MM.1S (cell line): ENCODE results near the gene KRTAP10-2.

Experiments used
- DNase-seq: peaks from one replicate; pipeline ENCODE4 v3.0.0-alpha.2; 2015
- H2AFZ ChIP-seq: fragments of 300-600 bp; sonication (generic); 2 replicates; pipeline ENCODE4 v1.6.0; 2016; ENCODE audit warnings: antibody characterized with exemption, low read length
- H3F3A ChIP-seq: fragments of 300-600 bp; sonication (generic); 2 replicates; pipeline ENCODE4 v1.6.1; 2016; ENCODE audit warnings: mild to moderate bottlenecking, antibody characterized with exemption, low read length, moderate library complexity, mixed read lengths; ENCODE audit not compliant: insufficient read depth
- H3K27ac ChIP-seq: fragments of 300-600 bp; sonication (generic); 2 replicates; pipeline ENCODE4 v1.5.1; 2016; ENCODE audit warnings: mild to moderate bottlenecking, low read length
- H3K27me3 ChIP-seq: fragments of 300-600 bp; sonication (generic); replicated peaks from 2 replicates; pipeline ENCODE4 v1.6.0; 2016; ENCODE audit warnings: low read length; ENCODE audit not compliant: insufficient read depth
- H3K36me3 ChIP-seq: fragments of 300-600 bp; sonication (generic); replicated peaks from 2 replicates; pipeline ENCODE4 v1.6.1; 2016; ENCODE audit warnings: mild to moderate bottlenecking, low read length, mixed read lengths; ENCODE audit not compliant: insufficient read depth
- H3K4me1 ChIP-seq: fragments of 300-600 bp; sonication (generic); 2 replicates; pipeline ENCODE4 v1.6.1; 2016; ENCODE audit warnings: low read length, mixed read lengths
- H3K4me2 ChIP-seq: fragments of 300-600 bp; sonication (generic); 2 replicates; pipeline ENCODE4 v1.6.0; 2016; ENCODE audit warnings: low read depth, low read length
- H3K4me3 ChIP-seq: fragments of 300-600 bp; sonication (generic); 2 replicates; pipeline ENCODE4 v1.5.1; 2016; ENCODE audit warnings: low read length, mixed read lengths
- H3K79me2 ChIP-seq: fragments of 300-600 bp; sonication (generic); 2 replicates; pipeline ENCODE4 v1.6.1; 2016; ENCODE audit warnings: mixed run types, low read length, mixed read lengths
- H3K9ac ChIP-seq: fragments of 300-600 bp; sonication (generic); 2 replicates; pipeline ENCODE4 v1.6.1; 2016; ENCODE audit warnings: low read length, mixed read lengths
- H3K9me2 ChIP-seq: fragments of 300-600 bp; sonication (generic); replicated peaks from 2 replicates; pipeline ENCODE4 v1.6.1; 2016; ENCODE audit warnings: mild to moderate bottlenecking, low read length, mixed read lengths; ENCODE audit not compliant: insufficient read depth
- H3K9me3 ChIP-seq: fragments of 300-600 bp; sonication (generic); replicated peaks from 2 replicates; pipeline ENCODE4 v1.6.1; 2016; ENCODE audit warnings: mild to moderate bottlenecking, low read length, mixed read lengths; ENCODE audit not compliant: insufficient read depth
- H4K20me1 ChIP-seq: fragments of 300-600 bp; sonication (generic); 2 replicates; pipeline ENCODE4 v1.6.1; 2016; ENCODE audit warnings: mild to moderate bottlenecking, low read length, moderate library complexity, mixed read lengths; ENCODE audit not compliant: insufficient read depth
- EZH2 ChIP-seq: fragments of 300-600 bp; sonication (generic); optimal IDR thresholded peaks from 2 replicates; pipeline ENCODE3; 2017; ENCODE audit warnings: low read depth, mild to moderate bottlenecking, antibody characterized with exemption, low read length, mixed read lengths
- EZH2phosphoT487 ChIP-seq: fragments of 300-600 bp; sonication (generic); IDR thresholded peaks from 2 replicates; pipeline ENCODE4 v1.6.1; 2018; ENCODE audit warnings: antibody characterized with exemption, low read length
- TF ChIP-seq, protein P1 (sequence below): fragments of 300-600 bp; sonication (generic); IDR thresholded peaks from 2 replicates; pipeline ENCODE4 v1.5.1; 2016; ENCODE audit warnings: antibody characterized with exemption, low read length, mixed read lengths

KRTAP10-2 gene

DNA sequence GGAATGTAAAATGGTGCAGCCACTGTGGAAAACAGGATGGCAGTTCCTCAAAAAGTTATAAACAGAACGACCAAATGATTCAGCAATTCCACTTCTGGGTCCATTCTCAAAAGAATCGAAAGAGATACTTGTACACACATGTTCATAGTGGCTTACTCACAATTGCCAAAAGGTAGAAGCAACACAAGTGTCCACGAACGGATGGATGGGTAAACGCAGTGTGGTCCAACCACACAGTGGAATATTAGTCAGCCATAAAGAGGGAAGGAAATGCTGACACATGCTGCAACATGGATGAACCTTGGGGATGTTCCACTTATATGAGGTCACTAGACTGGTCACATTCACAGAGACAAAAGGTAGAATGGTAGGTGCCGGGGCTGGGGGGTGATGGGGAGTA lies 16.6 kb downstream of the KRTAP10-2 start:
- H3F3A ChIP-seq: no peaks in the 10 kb centered on the region
- TF ChIP-seq EZH2: no peak
- TF ChIP-seq, protein P1, sequence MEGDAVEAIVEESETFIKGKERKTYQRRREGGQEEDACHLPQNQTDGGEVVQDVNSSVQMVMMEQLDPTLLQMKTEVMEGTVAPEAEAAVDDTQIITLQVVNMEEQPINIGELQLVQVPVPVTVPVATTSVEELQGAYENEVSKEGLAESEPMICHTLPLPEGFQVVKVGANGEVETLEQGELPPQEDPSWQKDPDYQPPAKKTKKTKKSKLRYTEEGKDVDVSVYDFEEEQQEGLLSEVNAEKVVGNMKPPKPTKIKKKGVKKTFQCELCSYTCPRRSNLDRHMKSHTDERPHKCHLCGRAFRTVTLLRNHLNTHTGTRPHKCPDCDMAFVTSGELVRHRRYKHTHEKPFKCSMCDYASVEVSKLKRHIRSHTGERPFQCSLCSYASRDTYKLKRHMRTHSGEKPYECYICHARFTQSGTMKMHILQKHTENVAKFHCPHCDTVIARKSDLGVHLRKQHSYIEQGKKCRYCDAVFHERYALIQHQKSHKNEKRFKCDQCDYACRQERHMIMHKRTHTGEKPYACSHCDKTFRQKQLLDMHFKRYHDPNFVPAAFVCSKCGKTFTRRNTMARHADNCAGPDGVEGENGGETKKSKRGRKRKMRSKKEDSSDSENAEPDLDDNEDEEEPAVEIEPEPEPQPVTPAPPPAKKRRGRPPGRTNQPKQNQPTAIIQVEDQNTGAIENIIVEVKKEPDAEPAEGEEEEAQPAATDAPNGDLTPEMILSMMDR: no peak
- TF ChIP-seq EZH2phosphoT487: no peak
- no peaks in the 10 kb centered on the region for H3K36me3 ChIP-seq

DNA sequence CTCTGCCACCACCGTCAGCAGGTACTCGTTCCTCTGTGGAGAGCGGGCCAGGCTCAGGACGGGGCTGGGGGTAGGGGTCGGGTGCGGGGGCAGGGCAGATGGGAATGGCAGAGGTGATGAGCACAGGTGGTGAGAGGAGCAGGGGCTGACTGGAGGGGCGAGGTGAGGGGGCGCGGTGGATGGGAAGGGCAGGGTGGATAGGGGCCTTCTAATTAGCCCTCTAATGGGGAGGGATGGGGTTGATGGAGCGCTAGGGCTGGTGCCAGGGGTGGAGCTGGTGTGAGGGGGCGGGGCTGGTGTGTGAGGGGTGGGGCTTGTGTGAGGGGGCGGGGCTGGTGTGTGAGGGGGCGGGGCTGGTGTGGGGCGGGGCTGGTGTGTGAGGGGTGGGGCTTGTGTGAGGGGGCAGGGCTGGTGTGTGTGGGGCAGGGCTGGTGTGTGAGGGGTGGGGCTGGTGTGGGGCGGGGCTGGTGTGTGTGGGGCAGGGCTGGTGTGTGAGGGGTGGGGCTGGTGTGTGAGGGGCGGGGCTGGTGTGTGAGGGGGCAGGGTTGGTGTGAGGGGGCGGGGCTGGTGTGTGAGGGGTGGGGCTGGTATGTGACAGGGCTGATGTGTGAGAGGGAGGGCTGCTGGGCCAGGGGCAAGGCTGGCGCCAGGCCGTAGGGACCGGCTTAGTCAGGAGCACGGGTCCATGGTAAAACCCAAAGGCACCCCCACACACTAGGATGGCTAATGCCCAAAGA lies 17.2 kb downstream of the KRTAP10-2 start:
- Histone ChIP-seq H3K4me3 (no peak overlapping the region), H3K9me2 (no peaks in the 10 kb centered on the region), H3K9ac (no peak overlapping the region), H3K4me1 (no peaks in the 10 kb centered on the region), H4K20me1 (no peaks in the 10 kb centered on the region), H3K9me3 (no peaks in the 10 kb centered on the region), H2AFZ (no peak overlapping the region), H3K79me2 (no peaks in the 10 kb centered on the region), H3K36me3 (no peaks in the 10 kb centered on the region), H3K27me3 (peaks cover 92% of the 10 kb centered on the region), H3K4me2 (no peak overlapping the region), H3K27ac (no peak overlapping the region), H3F3A (no peaks in the 10 kb centered on the region)
- no peak for DNase-seq
- TF ChIP-seq EZH2: no peak
- no peak for TF ChIP-seq EZH2phosphoT487
- TF ChIP-seq, protein P1: no peak

More for the DNA sequence above, 16.6 kb downstream of the KRTAP10-2 start:
- Histone ChIP-seq H3K9me2 (no peaks in the 10 kb centered on the region), H3K27ac (no peak overlapping the region), H3K4me3 (no peak overlapping the region), H3K9ac (no peak overlapping the region), H3K4me2 (no peak overlapping the region), H2AFZ (no peak overlapping the region), H3K9me3 (no peaks in the 10 kb centered on the region), H3K27me3 (peaks cover 90% of the 10 kb centered on the region), H3K4me1 (no peaks in the 10 kb centered on the region), H3K79me2 (no peaks in the 10 kb centered on the region), H4K20me1 (no peaks in the 10 kb centered on the region)
- no peak for DNase-seq

DNA sequence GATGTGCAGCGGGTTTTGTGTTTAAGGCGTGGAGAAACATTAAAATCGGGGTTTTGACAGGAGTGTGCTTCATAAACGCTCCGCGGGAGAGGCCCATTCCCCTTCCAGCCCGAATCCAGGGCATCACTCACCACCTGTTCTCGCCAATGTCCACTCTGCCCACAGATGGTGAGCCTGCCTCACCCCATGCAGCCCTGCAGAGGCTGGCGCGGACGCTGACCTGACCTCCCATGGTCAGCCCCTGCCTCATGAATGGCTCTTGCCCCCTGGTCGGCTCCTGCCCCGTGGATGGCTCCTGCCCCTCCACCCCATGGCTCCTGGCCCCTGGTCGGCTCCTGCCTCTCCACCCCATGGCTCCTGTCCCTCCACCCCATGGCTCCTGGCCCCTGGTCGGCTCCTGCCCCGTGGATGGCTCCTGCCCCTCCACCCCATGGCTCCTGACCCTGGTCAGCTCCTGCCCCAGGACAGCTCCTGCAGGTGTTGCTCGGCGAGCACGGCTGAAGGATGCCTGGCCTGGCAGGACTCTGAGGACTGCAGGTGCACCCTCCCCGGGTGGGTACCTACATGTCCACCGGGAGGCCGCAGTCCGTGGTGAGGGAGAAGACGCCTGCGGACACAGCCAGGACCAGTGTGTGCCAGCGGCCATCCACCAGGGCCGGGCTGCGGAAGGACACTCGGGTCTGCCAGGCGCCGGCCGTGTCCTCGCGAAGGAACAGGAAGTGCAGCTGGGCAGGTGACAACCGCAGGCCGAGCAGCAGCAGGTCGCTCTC lies 18.0 kb downstream of the KRTAP10-2 start:
- H3K4me2 ChIP-seq: no peak overlapping the region
- H3K9ac ChIP-seq: no peak overlapping the region
- peaks cover 92% of the 10 kb centered on the region for H3K27me3 ChIP-seq
- H3K9me3 ChIP-seq: no peaks in the 10 kb centered on the region
- H3K36me3 ChIP-seq: no peaks in the 10 kb centered on the region
- no peaks in the 10 kb centered on the region for H3K4me1 ChIP-seq
- DNase-seq: no peak
- H3K79me2 ChIP-seq: no peaks in the 10 kb centered on the region
- H3F3A ChIP-seq: no peaks in the 10 kb centered on the region
- H2AFZ ChIP-seq: no peak overlapping the region
- H3K27ac ChIP-seq: no peak overlapping the region
- H3K4me3 ChIP-seq: no peak overlapping the region
- no peaks in the 10 kb centered on the region for H4K20me1 ChIP-seq
- TF ChIP-seq EZH2phosphoT487 (no peak), EZH2 (no peak)
- TF ChIP-seq, protein P1: no peak
- H3K9me2 ChIP-seq: no peaks in the 10 kb centered on the region
